ENCODE data around the gene FYCO1. TPM values are rescaled to one million over a fixed set of nuclear protein-coding genes. Genes with fewer than 3 reads are reported as not detected.
"Not testable (repeated sequence)": the region's sequence is repeated elsewhere in the genome, so short reads cannot be mapped to it uniquely, and the experiment has no call there.

Gene FYCO1
- 12.8 and 13.4 TPM in 2 replicates for total RNA-seq (2014; rRNA removed; shearing (Covaris generic))
- 6.2 and 6.3 TPM in 2 replicates for polyA plus RNA-seq (2016; fragmentation: Nextera tagmentation; extraction: Ambion mirVana)

DNA sequence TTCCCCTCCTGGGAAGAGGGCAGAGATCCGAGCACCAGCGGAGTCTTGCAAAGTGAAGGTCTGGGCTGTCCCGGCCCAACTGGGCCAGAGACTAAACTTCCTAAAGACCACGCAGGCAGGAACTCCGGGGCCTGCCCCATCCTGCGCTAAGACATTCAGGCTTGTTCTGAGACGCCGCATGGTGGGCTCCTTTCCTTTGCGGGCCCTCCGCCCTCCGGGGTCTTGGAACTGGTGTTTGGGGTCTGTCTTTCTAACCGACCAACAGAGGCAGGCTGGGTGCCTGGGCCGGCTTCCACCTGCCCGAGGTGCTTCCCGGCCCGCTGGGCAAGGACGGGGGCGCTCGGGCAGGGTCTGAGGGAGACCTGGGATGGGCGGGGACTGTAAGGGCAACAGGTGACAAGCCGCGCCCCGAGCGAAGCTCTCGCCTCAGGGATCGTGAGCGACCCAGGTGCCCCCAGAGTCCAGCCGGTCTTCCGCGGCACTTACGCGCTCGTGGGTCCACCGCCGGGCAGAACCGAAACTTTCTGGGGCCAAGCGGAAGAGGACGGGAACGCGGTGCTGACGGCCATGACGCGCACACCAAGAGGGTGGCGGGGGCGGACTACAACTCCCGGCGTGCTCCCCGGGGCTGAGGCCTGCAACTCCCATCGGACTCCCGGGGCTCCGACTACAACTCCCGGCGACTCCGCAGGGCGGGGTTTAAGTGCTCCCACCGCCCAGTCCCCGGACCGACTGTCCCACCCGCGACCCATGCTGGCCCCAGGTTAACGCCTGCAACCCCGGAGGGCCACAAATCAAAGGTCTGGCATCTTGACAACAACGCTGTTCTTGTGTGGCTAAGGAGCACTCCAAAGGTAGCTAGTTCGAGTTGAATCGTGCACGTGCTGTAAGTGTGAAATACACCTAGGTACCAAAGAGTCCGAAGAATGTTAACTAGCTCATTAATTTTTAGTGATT is at the start of gene FYCO1:
Gene FYCO1, minus strand, starts transcription at position 589 of the 957 bp plus-strand sequence. CDS start 10,914 bp downstream, outside the sequence.
- Histone ChIP-seq H3K27ac (no peak within 1 kb of the TSS), H3K79me2 (ENCODE audit: insufficient read depth) (no peaks in the 10 kb centered on the region), H3K9ac (peak within 1 kb of the TSS; percentile 80), H3K9me2 (ENCODE audit: insufficient read depth) (no peaks in the 10 kb centered on the region), H3F3A (ENCODE audit: insufficient read depth) (peaks cover 20% of the 10 kb centered on the region), H2AFZ (peak within 1 kb of the TSS; percentile 99), H3K27me3 (replicated peaks; ENCODE audit: insufficient read depth) (no peaks in the 10 kb centered on the region), H3K36me3 (ENCODE audit: low read depth) (no peaks in the 10 kb centered on the region), H3K4me2 (ENCODE audit: unreplicated experiment) (peak within 1 kb of the TSS; percentile 92), H3K9me3 (ENCODE audit: low read depth) (no peaks in the 10 kb centered on the region), H3K4me1 (ENCODE audit: insufficient read depth) (peaks cover 17% of the 10 kb centered on the region), H3K4me3 (peak within 1 kb of the TSS; percentile 88), H4K20me1 (ENCODE audit: insufficient read depth) (no peaks in the 10 kb centered on the region)
- TF ChIP-seq EZH2 (IDR thresholded peaks at IDR 0.05; ENCODE audit: insufficient read depth, poor library complexity, severe bottlenecking) (no peak), EZH2phosphoT487 (IDR thresholded peaks at IDR 0.05; ENCODE audit: insufficient read depth, low read depth) (no peak)
- DNase-seq = peak; percentile 96
- in situ Hi-C loops (cut with MboI) = no loop called here
- WGBS, 2 experiments (ENCODE audit: low coverage in 1 of 2, low lambda C conversion rate in 2 of 2, missing lambda C conversion rate in 2 of 2) = 6% methylated on average over 57 to 61 of the region's 67 CpGs

DNA sequence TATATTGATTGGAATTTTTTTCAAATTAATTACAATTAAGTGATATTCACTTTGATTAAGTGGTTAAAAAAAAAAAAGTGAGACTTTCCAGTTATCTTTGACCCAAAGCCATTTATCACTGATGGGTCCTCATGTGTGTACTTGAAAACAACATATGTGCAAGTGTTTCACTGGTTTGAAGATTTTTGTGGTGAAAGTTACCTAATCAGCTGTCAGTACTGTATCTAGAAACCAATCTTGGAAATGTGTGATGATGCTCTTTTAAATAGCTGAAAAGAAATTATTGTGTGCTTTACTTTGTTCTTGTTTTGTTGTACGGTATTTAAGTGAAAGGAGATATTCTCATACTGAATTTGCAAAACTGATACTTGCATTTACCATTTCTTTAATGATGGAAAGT is 43.3 kb upstream of the FYCO1 start:
- Histone ChIP-seq H3K4me2 (ENCODE audit: unreplicated experiment) (no peak overlapping the region), H3K27ac (no peak overlapping the region), H3K79me2 (ENCODE audit: insufficient read depth) (no peaks in the 10 kb centered on the region), H3K9ac (no peak overlapping the region), H3K9me2 (ENCODE audit: insufficient read depth) (no peaks in the 10 kb centered on the region), H3F3A (ENCODE audit: insufficient read depth) (no peaks in the 10 kb centered on the region), H2AFZ (no peak overlapping the region), H3K9me3 (ENCODE audit: low read depth) (no peaks in the 10 kb centered on the region), H3K4me3 (no peak overlapping the region), H3K4me1 (ENCODE audit: insufficient read depth) (no peaks in the 10 kb centered on the region), H3K27me3 (replicated peaks; ENCODE audit: insufficient read depth) (peaks cover 22% of the 10 kb centered on the region), H4K20me1 (ENCODE audit: insufficient read depth) (no peaks in the 10 kb centered on the region), H3K36me3 (ENCODE audit: low read depth) (no peaks in the 10 kb centered on the region)
- WGBS, 2 experiments (ENCODE audit: low coverage in 1 of 2, low lambda C conversion rate in 2 of 2, missing lambda C conversion rate in 2 of 2) = 80 to 87% methylated on average over 1 of the region's 1 CpG
- in situ Hi-C loops (cut with MboI) = no loop called here
- TF ChIP-seq EZH2 (IDR thresholded peaks at IDR 0.05; ENCODE audit: insufficient read depth, poor library complexity, severe bottlenecking) (no peak), EZH2phosphoT487 (IDR thresholded peaks at IDR 0.05; ENCODE audit: insufficient read depth, low read depth) (no peak)
- DNase-seq = no peak

DNA sequence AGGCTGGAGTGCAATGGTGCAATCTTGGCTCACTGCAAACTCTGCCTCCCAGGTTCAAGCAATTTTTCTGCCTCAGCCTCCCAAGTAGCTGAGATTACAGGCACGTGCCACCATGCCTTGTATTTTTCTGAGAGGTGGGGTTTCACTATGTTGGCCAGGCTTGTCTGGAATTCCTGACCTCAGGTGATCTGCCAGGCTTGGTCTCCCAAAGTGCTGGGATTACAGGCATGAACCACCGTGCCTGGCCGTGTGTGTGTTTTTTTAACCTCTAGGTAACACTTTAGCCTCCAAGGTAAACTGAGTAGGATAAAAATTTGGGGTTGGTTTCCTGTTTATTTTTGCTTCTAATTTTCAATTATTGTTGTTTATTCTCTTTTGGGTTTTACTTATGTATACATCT is 42.4 kb upstream of the FYCO1 start:
- H3K9me3 ChIP-seq (ENCODE audit: low read depth); H2AFZ ChIP-seq; H3K79me2 ChIP-seq (ENCODE audit: insufficient read depth); H3F3A ChIP-seq (ENCODE audit: insufficient read depth); DNase-seq; H3K36me3 ChIP-seq (ENCODE audit: low read depth); H4K20me1 ChIP-seq (ENCODE audit: insufficient read depth); H3K4me1 ChIP-seq (ENCODE audit: insufficient read depth); in situ Hi-C loops (cut with MboI); H3K4me3 ChIP-seq; H3K4me2 ChIP-seq (ENCODE audit: unreplicated experiment); H3K27ac ChIP-seq; H3K9ac ChIP-seq; H3K9me2 ChIP-seq (ENCODE audit: insufficient read depth): not testable (repeated sequence)
- 68 to 77% methylated on average over 3 of the region's 3 CpGs for WGBS, 2 experiments (ENCODE audit: low coverage in 1 of 2, low lambda C conversion rate in 2 of 2, missing lambda C conversion rate in 2 of 2)
- H3K27me3 ChIP-seq (replicated peaks; ENCODE audit: insufficient read depth) = peaks cover 23% of the 10 kb centered on the region

DNA sequence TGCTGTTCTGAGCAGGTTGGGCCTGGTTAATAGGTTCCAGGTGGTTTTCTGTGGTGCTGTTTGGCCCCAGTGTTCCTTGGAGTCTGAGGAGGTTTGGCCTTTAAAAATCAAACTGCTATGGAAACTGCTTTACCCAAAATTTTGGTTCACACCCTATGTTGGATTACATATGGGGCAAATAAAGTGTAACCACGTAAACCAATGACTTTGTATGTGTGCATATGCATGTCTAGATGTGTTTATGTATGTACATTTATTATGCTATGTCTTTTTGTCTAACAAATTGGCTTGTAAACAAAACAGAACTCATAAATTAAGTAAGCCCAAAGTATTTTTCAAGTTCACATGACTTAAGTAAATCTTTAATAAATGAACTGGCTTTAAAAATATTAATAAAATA is 40.6 kb upstream of the FYCO1 start:
- H3K27ac ChIP-seq = no peak overlapping the region
- H3K9me2 ChIP-seq (ENCODE audit: insufficient read depth) = no peaks in the 10 kb centered on the region
- 31% methylated on average over 1 of the region's 1 CpG for WGBS, 2 experiments (ENCODE audit: low coverage in 1 of 2, low lambda C conversion rate in 2 of 2, missing lambda C conversion rate in 2 of 2)
- no peak overlapping the region for H3K4me2 ChIP-seq (ENCODE audit: unreplicated experiment)
- DNase-seq = no peak
- H3F3A ChIP-seq (ENCODE audit: insufficient read depth) = no peaks in the 10 kb centered on the region
- no peaks in the 10 kb centered on the region for H3K4me1 ChIP-seq (ENCODE audit: insufficient read depth)
- in situ Hi-C loops (cut with MboI) = no loop called here
- no peaks in the 10 kb centered on the region for H3K36me3 ChIP-seq (ENCODE audit: low read depth)
- no peaks in the 10 kb centered on the region for H3K79me2 ChIP-seq (ENCODE audit: insufficient read depth)
- no peak overlapping the region for H3K4me3 ChIP-seq
- H3K9me3 ChIP-seq (ENCODE audit: low read depth) = no peaks in the 10 kb centered on the region
- H3K9ac ChIP-seq = no peak overlapping the region
- TF ChIP-seq EZH2phosphoT487 (IDR thresholded peaks at IDR 0.05; ENCODE audit: insufficient read depth, low read depth) (no peak), EZH2 (IDR thresholded peaks at IDR 0.05; ENCODE audit: insufficient read depth, poor library complexity, severe bottlenecking) (no peak)
- H2AFZ ChIP-seq = no peak overlapping the region
- H4K20me1 ChIP-seq (ENCODE audit: insufficient read depth) = no peaks in the 10 kb centered on the region
- peaks cover 13% of the 10 kb centered on the region; the same call in 1 of the 2 replicates for H3K27me3 ChIP-seq (replicated peaks; ENCODE audit: insufficient read depth)
